Gastroesophageal sphincter (tissue), 3 donors: ENCODE results near the gene PCNT.

Source experiments
- CTCF ChIP-seq, 4 experiments: fragments of 200-600 bp in 2 of 4; fragments of 450-650 bp in 2 of 4; sonication (generic) in 1 of 4; IDR thresholded peaks; one replicate each; pipeline ENCODE4 v1.5.1; 2017 to 2019; ENCODE audit warnings: antibody characterized with exemption in 4 of 4, mild to moderate bottlenecking in 2 of 4, moderate library complexity in 2 of 4
- POLR2A ChIP-seq, 2 donors: fragments of 450-650 bp; IDR thresholded peaks; one replicate each; pipeline ENCODE4 v1.6.1; 2017; ENCODE audit warnings: antibody characterized with exemption in 2 of 2, mild to moderate bottlenecking in 2 of 2, moderate library complexity in 1 of 2

GRCh38 chr21:46489162-46489663 lies 165.3 kb downstream of the PCNT start:
- TF ChIP-seq CTCF (IDR thresholded peaks at IDR 0.05) (no peak), POLR2A (IDR thresholded peaks at IDR 0.05) (no peak)
